ENCODE measurements around the gene TP53TG5.

TP53TG5 gene

GRCh38 chr20:45329497-45330319 lies 48.4 kb downstream of the TP53TG5 start:
- DNase-seq (ENCODE audit: insufficient read length) = no peak
- no peak for FAIRE-seq
- TF ChIP-seq POLR2A (IDR thresholded peaks at IDR 0.05; ENCODE audit: low read depth, low read length) (no peak), TAF1 (IDR thresholded peaks at IDR 0.05; ENCODE audit: borderline replicate concordance, low read depth, low read length) (no peak), POLR2AphosphoS5 (IDR thresholded peaks at IDR 0.05; ENCODE audit: low read depth, low read length) (no peak)

- FAIRE-seq = no peak
- DNase-seq (ENCODE audit: insufficient read length) = no peak
- no peak for TF ChIP-seq POLR2A (IDR thresholded peaks at IDR 0.05; ENCODE audit: low read depth, low read length)
- no peak for TF ChIP-seq TAF1 (IDR thresholded peaks at IDR 0.05; ENCODE audit: borderline replicate concordance, low read depth, low read length)
- no peak for TF ChIP-seq POLR2AphosphoS5 (IDR thresholded peaks at IDR 0.05; ENCODE audit: low read depth, low read length)
Observed at GRCh38 chr20:45328451-45328850, 49.7 kb downstream of the TP53TG5 start.

GRCh38 chr20:45325371-45325770 lies 52.8 kb downstream of the TP53TG5 start:
- no peak for DNase-seq (ENCODE audit: insufficient read length)
- TF ChIP-seq TAF1 (IDR thresholded peaks at IDR 0.05; ENCODE audit: borderline replicate concordance, low read depth, low read length) (no peak), POLR2A (IDR thresholded peaks at IDR 0.05; ENCODE audit: low read depth, low read length) (no peak), POLR2AphosphoS5 (IDR thresholded peaks at IDR 0.05; ENCODE audit: low read depth, low read length) (no peak)
- no peak for FAIRE-seq

- FAIRE-seq = no peak
- no peak for DNase-seq (ENCODE audit: insufficient read length)
- TF ChIP-seq TAF1 (IDR thresholded peaks at IDR 0.05; ENCODE audit: borderline replicate concordance, low read depth, low read length) (no peak), POLR2A (IDR thresholded peaks at IDR 0.05; ENCODE audit: low read depth, low read length) (no peak)
Observed at GRCh38 chr20:45323731-45324130, 54.4 kb downstream of the TP53TG5 start.

GRCh38 chr20:45322952-45323383 lies 55.2 kb downstream of the TP53TG5 start:
- FAIRE-seq = no peak
- DNase-seq (ENCODE audit: insufficient read length) = no peak
- no peak for TF ChIP-seq TAF1 (IDR thresholded peaks at IDR 0.05; ENCODE audit: borderline replicate concordance, low read depth, low read length)
- no peak for TF ChIP-seq POLR2AphosphoS5 (IDR thresholded peaks at IDR 0.05; ENCODE audit: low read depth, low read length)
- TF ChIP-seq POLR2A (IDR thresholded peaks at IDR 0.05; ENCODE audit: low read depth, low read length) = no peak
